Measurements from ENCODE around the gene STAT5B. TPM values are rescaled to one million over a fixed set of nuclear protein-coding genes. Genes with fewer than 3 reads are reported as not detected.

STAT5B gene
- total and polyA plus RNA-seq, 9 of the 15 experiments (the other 6 are each of a cell fraction or from before 2014, with no cell fraction given): 20.8 to 176 (median 92.4) TPM

GRCh38 chr17:42311240-42312034 lies 35.2 kb upstream of the STAT5B start (continued):
- TF ChIP-seq CTBP1 (IDR thresholded peaks at IDR 0.05; ENCODE audit: borderline replicate concordance) (no peak), CBX3 (IDR thresholded peaks at IDR 0.05; ENCODE audit: borderline replicate concordance in 1 of 2, low read length in 2 of 2) (peak in 1 of 2 experiments; percentile 84; a peak in 1 of 3 replicates), RNF2 (IDR thresholded peaks at IDR 0.05) (peak; percentile 80), PPARD (CRISPR knock-in tag; IDR thresholded peaks at IDR 0.05) (no peak), E2F1 (CRISPR knock-in tag; IDR thresholded peaks at IDR 0.05) (no peak), FOXK1 (CRISPR knock-in tag; IDR thresholded peaks at IDR 0.05; ENCODE audit: borderline replicate concordance) (no peak), SIX5 (IDR thresholded peaks at IDR 0.05; ENCODE audit: borderline replicate concordance in 1 of 2, insufficient read depth in 1 of 2, low read depth in 1 of 2, low read length in 2 of 2) (no peak), ZFPM2 (CRISPR knock-in tag; IDR thresholded peaks at IDR 0.05) (no peak), ZNF764 (CRISPR knock-in tag; IDR thresholded peaks at IDR 0.05; ENCODE audit: low read depth) (no peak), SMAD4 (CRISPR knock-in tag; conservative IDR thresholded peaks at IDR 0.05) (peak; percentile 66), TAL1 (IDR thresholded peaks at IDR 0.05) (no peak; the same call in 1 of the 2 replicates), EWSR1 (IDR thresholded peaks at IDR 0.05; ENCODE audit: borderline replicate concordance, low read depth, partially characterized antibody) (no peak), HOMEZ (CRISPR knock-in tag; IDR thresholded peaks at IDR 0.05) (no peak), SAFB (IDR thresholded peaks at IDR 0.05; ENCODE audit: borderline replicate concordance, low read depth, low read length) (no peak), CHCHD3 (CRISPR knock-in tag; IDR thresholded peaks at IDR 0.05) (no peak), ZNF133 (CRISPR knock-in tag; IDR thresholded peaks at IDR 0.05) (no peak), PTTG1 (tag; IDR thresholded peaks at IDR 0.05; ENCODE audit: low read depth) (no peak), ZNF184 (CRISPR knock-in tag; IDR thresholded peaks at IDR 0.05) (no peak), HDAC8 (tag; IDR thresholded peaks at IDR 0.05) (peak; percentile 60; the same call in 1 of the 2 replicates), MCM5 (IDR thresholded peaks at IDR 0.05; ENCODE audit: low read depth) (no peak), FOS (IDR thresholded peaks at IDR 0.05; ENCODE audit: extremely low read depth, insufficient read length) (no peak), ZBTB17 (CRISPR knock-in tag; IDR thresholded peaks at IDR 0.05) (0 out of 2 replicates have a peak, but pooled peaks have one; percentile 39), PCBP2 (IDR thresholded peaks at IDR 0.05; ENCODE audit: low read depth, low read length, poor library complexity, severe bottlenecking) (no peak), ZNF395 (CRISPR knock-in tag; IDR thresholded peaks at IDR 0.05) (no peak; the same call in 1 of the 2 replicates), CBFA2T3 (IDR thresholded peaks at IDR 0.05) (peak; percentile 51)

All from K562 (cell line).